H1 (cell line): ENCODE results near the gene FGGY. TPM values are rescaled to one million over a fixed set of nuclear protein-coding genes. Genes with fewer than 3 reads are reported as not detected.

ENCODE experiments used
- CTCF ChIA-PET: fragments of 300-600 bp; sonication (Branson Sonifier 250); formaldehyde crosslinking; loops from one replicate; lab custom pipeline; 2021; ENCODE audit not compliant: partially characterized antibody; lab: Charles Lee
- POLR2A ChIA-PET: fragments of 300-600 bp; sonication (Branson Sonifier 250); formaldehyde crosslinking; loops from one replicate; lab custom pipeline; 2021; ENCODE audit warnings: inconsistent platforms; ENCODE audit not compliant: partially characterized antibody; lab: Charles Lee
- DNase-seq, 2 experiments: peaks; one replicate each; pipeline versions ENCODE4 v3.0.0 to v3.0.0-alpha.2; 2010 to 2022; ENCODE audit warnings: low spot score in 2 of 2, low read depth in 1 of 2, mixed read lengths in 1 of 2
- FAIRE-seq: peaks from 2 replicates; lab custom pipeline; 2011; peaks lifted over from hg19 to GRCh38; lab: Jason Lieb, UNC
- H2AFZ ChIP-seq: 2 replicates; pipeline ENCODE4 v1.8.1; 2012; ENCODE audit warnings: low read length, inconsistent platforms
- H2AK5ac ChIP-seq: 2 replicates; pipeline ENCODE4 v1.6.1; 2013; ENCODE audit warnings: low read depth, low read length
- H2BK120ac ChIP-seq: replicated peaks from 2 replicates; pipeline ENCODE3; 2013; ENCODE audit warnings: low read depth, low read length, inconsistent platforms
- H2BK12ac ChIP-seq: 2 replicates; pipeline ENCODE4 v1.6.1; 2013; ENCODE audit warnings: low read depth, low read length
- H2BK15ac ChIP-seq: 2 replicates; pipeline ENCODE4 v1.6.1; 2013; ENCODE audit warnings: low read length
- H2BK20ac ChIP-seq: 2 replicates; pipeline ENCODE4 v1.6.1; 2013; ENCODE audit warnings: low read length
- H2BK5ac ChIP-seq: 2 replicates; pipeline ENCODE4 v1.6.1; 2013; ENCODE audit warnings: low read depth, low read length
- H3K14ac ChIP-seq: 2 replicates; pipeline ENCODE4 v1.6.1; 2013; ENCODE audit warnings: inconsistent platforms; ENCODE audit not compliant: insufficient read length
- H3K18ac ChIP-seq: 2 replicates; pipeline ENCODE4 v1.6.1; 2013; ENCODE audit warnings: low read length; ENCODE audit errors: extremely low read depth
- H3K23ac ChIP-seq: 2 replicates; pipeline ENCODE4 v1.6.1; 2013; ENCODE audit warnings: inconsistent platforms; ENCODE audit not compliant: insufficient read length
- H3K23me2 ChIP-seq: 2 replicates; pipeline ENCODE4 v1.6.1; 2013; ENCODE audit warnings: low read depth, low read length
- H3K27ac ChIP-seq: 2 replicates; pipeline ENCODE4 v1.6.1; 2011; ENCODE audit warnings: low read depth, low read length, inconsistent platforms
- H3K27me3 ChIP-seq, 4 experiments: replicated peaks in 1 of 4; 1 replicate in 1 of 4; 2 replicates in 3 of 4; pipeline versions ENCODE4 v1.6.1 to v1.8.1; 2011 to 2013; ENCODE audit warnings: low read length in 3 of 4, mild to moderate bottlenecking in 3 of 4, inconsistent platforms in 2 of 4, mixed read lengths in 2 of 4, moderate library complexity in 1 of 4; ENCODE audit not compliant: control insufficient read depth in 3 of 4, insufficient read depth in 3 of 4; ENCODE audit errors: extremely low read depth in 1 of 4
- H3K36me3 ChIP-seq, 4 experiments: 2 replicates each; pipeline versions ENCODE4 v1.6.1 to v1.8.1; 2011 to 2013; ENCODE audit warnings: mild to moderate bottlenecking in 4 of 4, low read length in 3 of 4, moderate library complexity in 2 of 4, control low read depth in 1 of 4, inconsistent platforms in 1 of 4; ENCODE audit not compliant: insufficient read depth in 4 of 4, control insufficient read depth in 2 of 4
- H3K4ac ChIP-seq: replicated peaks from 2 replicates; pipeline ENCODE3; 2013; ENCODE audit warnings: low read length, low read depth, mixed read lengths, inconsistent platforms; ENCODE audit not compliant: insufficient read length
- H3K4me1 ChIP-seq, 4 experiments: replicated peaks in 1 of 4; 1 replicate in 1 of 4; 2 replicates in 3 of 4; pipeline versions ENCODE4 v1.6.1 to v1.8.1; 2011 to 2013; ENCODE audit warnings: low read length in 3 of 4, inconsistent platforms in 2 of 4, mixed read lengths in 1 of 4; ENCODE audit not compliant: insufficient read depth in 4 of 4, control insufficient read depth in 3 of 4
- H3K4me2 ChIP-seq, 2 experiments: 2 replicates each; pipeline versions ENCODE4 v1.6.1 to v1.8.1; 2011 to 2013; ENCODE audit warnings: low read depth in 2 of 2, low read length in 2 of 2, control low read depth in 1 of 2, inconsistent platforms in 1 of 2, mild to moderate bottlenecking in 1 of 2; ENCODE audit not compliant: insufficient read depth in 1 of 2
- H3K4me3 ChIP-seq, 4 experiments: fragments of 200-600, 300-600 bp in 1 of 4; sonication (generic), shearing (Covaris generic), sonication (Bioruptor Twin) in 1 of 4; 2 replicates each; pipeline versions ENCODE4 v1.5.1 to v1.8.1; 2011 to 2016; ENCODE audit warnings: low read length in 4 of 4, low read depth in 3 of 4, control low read depth in 2 of 4, inconsistent platforms in 2 of 4, mild to moderate bottlenecking in 2 of 4, mixed read lengths in 1 of 4, moderate library complexity in 1 of 4; ENCODE audit not compliant: insufficient read depth in 2 of 4; ENCODE audit errors: extremely low read depth in 1 of 4
- H3K56ac ChIP-seq: replicated peaks from 2 replicates; pipeline ENCODE3; 2013; ENCODE audit warnings: low read depth, mild to moderate bottlenecking, mixed read lengths, low read length, inconsistent platforms; ENCODE audit not compliant: insufficient read length
- H3K79me1 ChIP-seq: 2 replicates; pipeline ENCODE4 v1.6.1; 2013; ENCODE audit warnings: low read depth, low read length, control low read depth
- H3K79me2 ChIP-seq, 2 experiments: 2 replicates each; pipeline versions ENCODE4 v1.6.1 to v1.8.1; 2012 to 2013; ENCODE audit warnings: low read length in 2 of 2, mild to moderate bottlenecking in 2 of 2, inconsistent platforms in 1 of 2; ENCODE audit not compliant: insufficient read depth in 2 of 2, control insufficient read depth in 1 of 2
- H3K9ac ChIP-seq, 4 experiments: replicated peaks in 1 of 4; 1 replicate in 1 of 4; 2 replicates in 3 of 4; pipeline versions ENCODE4 v1.6.1 to v1.8.1; 2011 to 2013; ENCODE audit warnings: low read depth in 3 of 4, low read length in 3 of 4, control low read depth in 2 of 4, mild to moderate bottlenecking in 2 of 4, moderate library complexity in 2 of 4, inconsistent platforms in 1 of 4; ENCODE audit errors: extremely low read depth in 1 of 4
- H3K9me3 ChIP-seq, 2 experiments: 2 replicates each; pipeline versions ENCODE4 v1.6.1 to v1.8.1; 2012 to 2013; ENCODE audit warnings: mild to moderate bottlenecking in 2 of 2, moderate library complexity in 2 of 2, control low read depth in 1 of 2, inconsistent platforms in 1 of 2, low read depth in 1 of 2, low read length in 1 of 2, mixed read lengths in 1 of 2; ENCODE audit not compliant: insufficient read depth in 2 of 2
- H4K20me1 ChIP-seq, 2 experiments: replicated peaks in 1 of 2; 2 replicates each; pipeline versions ENCODE3 to v1.8.1; 2011 to 2013; ENCODE audit warnings: inconsistent platforms in 2 of 2, low read length in 2 of 2, mild to moderate bottlenecking in 1 of 2; ENCODE audit not compliant: insufficient read depth in 2 of 2, control insufficient read depth in 1 of 2
- H4K5ac ChIP-seq: 2 replicates; pipeline ENCODE4 v1.6.1; 2013; ENCODE audit warnings: low read length, low read depth, mixed read lengths, inconsistent platforms; ENCODE audit not compliant: insufficient read length
- H4K8ac ChIP-seq: 2 replicates; pipeline ENCODE4 v1.8.0; 2013; ENCODE audit warnings: mild to moderate bottlenecking, moderate library complexity, low read length, inconsistent platforms; ENCODE audit not compliant: insufficient read depth; ENCODE audit errors: extremely low read depth
- H4K91ac ChIP-seq: replicated peaks from 2 replicates; pipeline ENCODE3; 2013; ENCODE audit warnings: low read length, mixed read lengths, inconsistent platforms; ENCODE audit not compliant: insufficient read length
- ATF2 ChIP-seq: IDR thresholded peaks from 2 replicates; pipeline ENCODE4 v1.6.1; 2012; ENCODE audit warnings: low read length, inconsistent platforms
- CBX8 ChIP-seq: fragments of 300-800, 300-1000 bp; sonication (generic); IDR thresholded peaks from 2 replicates; pipeline ENCODE4 v1.7.1; 2016; ENCODE audit warnings: low read depth, low read length, borderline replicate concordance
- EP300 ChIP-seq, 2 experiments: IDR thresholded peaks; 1 replicate in 1 of 2; 2 replicates in 1 of 2; pipeline ENCODE4 v1.6.1; 2011 to 2012; ENCODE audit warnings: low read depth in 2 of 2, low read length in 2 of 2, mild to moderate bottlenecking in 2 of 2, borderline replicate concordance in 1 of 2, inconsistent platforms in 1 of 2, moderate library complexity in 1 of 2
- NANOG ChIP-seq: IDR thresholded peaks from 2 replicates; pipeline ENCODE4 v1.6.1; 2011; ENCODE audit warnings: low read length, low read depth, mild to moderate bottlenecking, inconsistent platforms; ENCODE audit not compliant: insufficient read depth, poor library complexity, severe bottlenecking
- SUZ12 ChIP-seq: fragments of 200-600 bp; sonication (generic); IDR thresholded peaks from 2 replicates; pipeline ENCODE4 v1.6.1; 2012; ENCODE audit warnings: mild to moderate bottlenecking, inconsistent platforms, low read length, moderate library complexity, mixed read lengths
- WGBS, 2 experiments: shearing (Covaris generic) in 1 of 2; methylation state at CpG; one replicate each; pipeline versions ENCODE4 v1.1.6 to v1.1.7; 2013 to 2015; ENCODE audit warnings: low lambda C conversion rate in 2 of 2, mixed read lengths in 2 of 2, inconsistent platforms in 1 of 2, low coverage in 1 of 2, missing lambda C conversion rate in 1 of 2; ENCODE audit not compliant: insufficient replicate concordance in 2 of 2, insufficient coverage in 1 of 2, insufficient read length in 1 of 2; ENCODE audit errors: extremely low coverage in 1 of 2, missing lambda C conversion rate in 1 of 2; 5-methylcytosine and 5-hydroxymethylcytosine counted together
- polyA plus RNA-seq, 7 experiments: library from polyadenylated mRNA; depleted of rRNA in 3 of 7; stranded (reverse) in 5 of 7; unstranded in 2 of 7; fragments of >200 nt in 5 of 7; fragments of 200-250 nt in 2 of 7; gene quantifications; 1 replicate in 5 of 7; 2 replicates in 1 of 7; 4 replicates in 1 of 7; pipeline versions ENCODE4 v1.2.1 to v1.2.3, GENCODE V29; 2011 to 2013; ENCODE audit warnings: missing spikeins in 2 of 7, mixed read lengths in 2 of 7
- total RNA-seq: library from RNA; stranded (reverse); fragmentation: NEBNext Ultra II Directional; extraction: Animal tissue kit (Norgen Biotek cat#: 25700); gene quantifications from 2 replicates; pipeline ENCODE4 v1.2.1, GENCODE V29; 2021

FGGY gene
- total and polyA plus RNA-seq, 2 of the 8 experiments (the other 6 are each of a cell fraction or from before 2014, with no cell fraction given) = 10.3 to 12.5 TPM

- Histone ChIP-seq H4K5ac (no peak overlapping the region), H4K8ac (no peak overlapping the region), H2BK15ac (no peak overlapping the region), H3K9me3 (peaks cover 9 to 11% of the 10 kb centered on the region in 2 experiments; a peak in 3 of 4 replicates), H2AFZ (no peak overlapping the region), H3K18ac (no peak overlapping the region), H4K91ac (no peak overlapping the region), H3K27ac (no peak overlapping the region), H3K79me1 (no peaks in the 10 kb centered on the region), H3K79me2 (no peaks in the 10 kb centered on the region; a peak in 1 of 4 replicates), H4K20me1 (no peaks in the 10 kb centered on the region), H3K4me1 (no peaks in the 10 kb centered on the region), H3K23me2 (no peaks in the 10 kb centered on the region), H3K4me2 (no peak overlapping the region), H3K36me3 (peaks cover 0 to 3% (median 2%) of the 10 kb centered on the region in 4 experiments; a peak in 2 of 8 replicates), H3K27me3 (no peaks in the 10 kb centered on the region), H2AK5ac (no peak overlapping the region), H3K14ac (no peak overlapping the region), H2BK5ac (no peak overlapping the region)
- CTCF ChIA-PET = no interaction called here
- FAIRE-seq = no peak
- TF ChIP-seq EP300 (IDR thresholded peaks at IDR 0.05; ENCODE audit: borderline replicate concordance in 1 of 2, low read depth in 2 of 2, low read length in 2 of 2) (no peak), CBX8 (no peak), SUZ12 (no peak), NANOG (no peak), ATF2 (no peak)
- TF ChIP-seq, all 59 proteins: peak for 0
- Histone ChIP-seq H2BK20ac (no peak overlapping the region), H3K4me3 (no peak overlapping the region), H3K23ac (no peak overlapping the region), H3K4ac (no peak overlapping the region), H2BK120ac (no peak overlapping the region), H3K56ac (no peak overlapping the region), H3K9ac (no peak overlapping the region), H2BK12ac (no peak overlapping the region)
- DNase-seq = no peak
- POLR2A ChIA-PET = no interaction called here
- 89% methylated on average over 2 of the region's 2 CpGs; no CpG with 5 or more reads in 1 of the 2 experiments for WGBS, 2 experiments
These were observed 158.3 kb downstream of the FGGY start for GRCh38 chr1:59455206-59455605.
